Fibroblast of skin of right biceps (primary cell): Measurements from ENCODE around the gene RASA3.
"Not testable (repeated sequence)": the region's sequence is repeated elsewhere in the genome, so short reads cannot be mapped to it uniquely, and the experiment has no call there.

Experiments used
- DNase-seq: peaks from one replicate; pipeline ENCODE4 v3.0.0-alpha.2; 2013

The RASA3 gene

GRCh38 chr13:114027046-114027715 is 105.2 kb downstream of the RASA3 start:
- peak; percentile 26 for DNase-seq

DNA sequence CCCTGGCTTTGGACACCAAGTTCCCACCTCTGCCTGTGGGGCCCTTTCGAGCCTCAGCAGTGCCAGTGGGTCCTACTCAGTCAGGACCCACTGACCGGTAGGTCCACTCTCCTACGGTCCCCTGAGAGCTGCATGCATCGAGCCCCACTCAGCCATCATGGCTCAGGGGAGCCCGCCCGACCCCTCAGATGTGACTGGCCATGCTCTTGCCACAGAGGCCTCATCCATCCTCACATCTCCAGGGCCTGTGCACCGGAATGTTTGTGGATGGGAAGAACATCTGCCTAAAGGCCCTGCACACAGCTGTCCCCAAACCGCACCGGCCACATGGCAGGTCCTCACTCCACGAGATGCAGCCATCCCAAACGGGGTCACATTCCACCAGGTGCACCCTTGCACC is 105.9 kb downstream of the RASA3 start:
- DNase-seq: no peak

DNA sequence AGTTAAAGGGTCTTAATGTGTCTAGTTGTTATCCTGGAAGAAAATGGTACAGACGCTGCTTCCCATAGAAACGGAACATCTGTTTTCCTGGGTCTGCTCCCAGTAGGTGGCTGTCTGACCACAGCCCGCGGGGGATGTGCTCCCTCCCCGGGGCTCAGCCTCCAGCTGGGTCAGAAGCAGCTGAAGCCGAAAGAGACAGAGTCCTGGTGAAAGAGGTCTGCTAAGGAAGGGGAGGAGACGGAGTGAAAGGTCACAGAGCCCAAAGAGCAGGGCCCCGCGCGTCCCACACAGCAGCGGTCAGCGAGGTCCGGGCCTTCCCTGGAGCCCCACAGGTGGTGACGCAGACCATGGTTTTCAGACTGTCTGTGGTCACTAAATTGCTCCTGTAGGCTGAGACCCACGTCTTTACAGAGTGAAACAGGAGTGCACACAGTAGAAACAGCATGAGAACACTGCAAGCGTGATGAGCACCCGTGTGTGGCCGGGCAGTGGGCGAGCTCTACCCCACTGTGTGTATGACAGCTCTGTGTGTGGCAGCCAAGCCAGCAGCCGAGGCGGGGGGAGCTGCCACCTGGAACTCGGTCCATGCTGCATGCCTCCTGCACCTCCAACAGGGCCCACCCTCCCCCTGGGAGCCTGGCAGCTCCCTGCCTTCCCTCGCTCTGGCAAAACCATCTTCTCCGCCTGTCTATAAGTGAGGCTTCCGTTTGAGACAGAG is 106.5 kb downstream of the RASA3 start:
- peak; percentile 46 for DNase-seq

DNA sequence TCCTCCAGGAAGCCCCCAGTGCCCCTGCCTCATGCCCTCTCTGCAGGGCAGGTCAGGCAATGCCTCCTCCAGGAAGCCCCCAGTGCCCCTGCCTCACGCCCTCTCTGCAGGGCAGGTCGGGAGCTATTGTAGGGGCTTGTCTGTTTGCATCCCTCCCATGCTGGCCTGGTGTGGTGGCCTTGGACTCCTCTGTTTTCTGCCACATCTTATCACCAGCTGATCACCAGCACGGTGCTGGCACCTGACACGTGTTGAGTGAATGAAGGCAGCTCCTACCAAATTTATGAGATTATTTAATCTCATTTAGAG is 107.1 kb downstream of the RASA3 start:
- DNase-seq: no peak

GRCh38 chr13:114024603-114025404 is 107.6 kb downstream of the RASA3 start:
- DNase-seq: no peak

DNA sequence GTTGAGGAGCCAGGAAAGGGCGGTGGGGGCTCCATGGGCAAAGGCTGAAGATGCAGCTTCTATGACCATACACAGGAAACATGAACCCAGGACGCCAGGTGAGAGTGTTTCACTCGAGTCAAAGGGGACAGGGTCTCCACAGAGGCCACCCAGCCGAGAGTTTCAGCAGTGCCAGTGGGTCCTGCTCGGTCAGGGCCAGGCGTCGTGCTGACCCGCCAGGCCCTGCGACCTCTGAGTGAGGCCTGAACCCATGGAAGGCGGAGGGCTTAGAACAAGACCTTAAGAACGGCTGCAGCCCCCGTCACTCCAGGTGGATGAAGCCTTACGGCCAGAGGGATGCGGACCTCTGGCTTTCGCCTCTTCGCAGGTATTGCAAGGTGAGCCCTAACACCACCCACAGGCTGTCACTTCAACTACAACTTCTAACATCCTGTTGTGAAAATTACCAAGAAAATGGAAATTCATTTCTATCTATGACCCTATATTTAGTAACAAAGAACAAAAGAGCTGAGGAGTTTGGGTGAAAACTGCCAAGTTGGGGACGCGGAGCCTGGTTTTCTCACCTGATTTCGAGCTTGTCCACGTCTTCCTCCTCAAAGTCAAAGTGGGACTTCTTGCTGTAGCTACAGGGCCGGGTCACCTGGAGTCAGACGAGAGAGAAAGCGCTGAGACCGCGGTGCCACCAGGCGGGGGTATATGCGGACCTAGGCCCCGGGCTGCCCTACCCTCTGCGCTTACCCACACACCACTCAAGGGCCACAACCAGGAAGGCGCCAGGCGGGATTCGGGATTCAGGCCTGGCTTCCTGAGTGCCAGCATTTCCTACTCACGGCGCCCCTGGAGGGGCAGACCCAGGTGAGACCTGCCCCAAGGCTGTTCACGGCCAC is 108.5 kb downstream of the RASA3 start:
- no peak for DNase-seq

DNA sequence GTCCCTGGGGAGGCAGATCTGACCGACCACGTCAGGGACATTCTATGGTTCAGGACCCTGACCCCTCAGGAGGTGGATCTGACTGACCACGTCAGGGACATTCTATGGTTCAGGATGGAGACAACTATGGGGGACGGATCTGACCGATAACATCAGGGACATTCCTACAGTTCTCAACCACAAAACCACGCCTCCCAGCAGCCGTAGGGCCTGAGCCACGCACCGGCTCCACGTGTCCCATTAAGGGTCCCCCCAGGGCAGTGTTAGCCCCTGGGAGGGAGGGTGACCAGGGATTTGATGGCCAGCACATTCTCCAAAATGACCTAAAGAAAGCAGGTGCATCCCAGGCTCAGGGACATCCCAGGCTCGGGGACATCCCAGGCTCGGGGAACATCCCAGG is 109.5 kb downstream of the RASA3 start:
- no peak for DNase-seq

DNA sequence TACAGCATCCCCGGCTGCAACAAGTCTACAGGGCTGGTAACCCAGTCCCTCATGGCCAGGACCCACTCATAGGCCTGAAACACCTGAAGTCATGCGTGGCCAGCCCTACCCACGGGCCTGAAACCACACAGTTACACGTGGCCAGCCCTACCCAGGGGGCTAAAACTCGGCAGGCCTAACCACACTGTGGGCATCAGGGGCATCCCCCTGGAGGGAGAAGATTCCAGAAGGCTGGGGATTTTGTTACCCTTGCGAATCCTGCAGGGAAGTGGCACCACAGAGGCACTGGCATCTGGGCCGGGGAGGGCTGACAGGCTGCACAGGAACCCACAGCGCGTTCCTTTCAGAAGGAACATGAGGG is 110.1 kb downstream of the RASA3 start:
- DNase-seq: no peak

DNA sequence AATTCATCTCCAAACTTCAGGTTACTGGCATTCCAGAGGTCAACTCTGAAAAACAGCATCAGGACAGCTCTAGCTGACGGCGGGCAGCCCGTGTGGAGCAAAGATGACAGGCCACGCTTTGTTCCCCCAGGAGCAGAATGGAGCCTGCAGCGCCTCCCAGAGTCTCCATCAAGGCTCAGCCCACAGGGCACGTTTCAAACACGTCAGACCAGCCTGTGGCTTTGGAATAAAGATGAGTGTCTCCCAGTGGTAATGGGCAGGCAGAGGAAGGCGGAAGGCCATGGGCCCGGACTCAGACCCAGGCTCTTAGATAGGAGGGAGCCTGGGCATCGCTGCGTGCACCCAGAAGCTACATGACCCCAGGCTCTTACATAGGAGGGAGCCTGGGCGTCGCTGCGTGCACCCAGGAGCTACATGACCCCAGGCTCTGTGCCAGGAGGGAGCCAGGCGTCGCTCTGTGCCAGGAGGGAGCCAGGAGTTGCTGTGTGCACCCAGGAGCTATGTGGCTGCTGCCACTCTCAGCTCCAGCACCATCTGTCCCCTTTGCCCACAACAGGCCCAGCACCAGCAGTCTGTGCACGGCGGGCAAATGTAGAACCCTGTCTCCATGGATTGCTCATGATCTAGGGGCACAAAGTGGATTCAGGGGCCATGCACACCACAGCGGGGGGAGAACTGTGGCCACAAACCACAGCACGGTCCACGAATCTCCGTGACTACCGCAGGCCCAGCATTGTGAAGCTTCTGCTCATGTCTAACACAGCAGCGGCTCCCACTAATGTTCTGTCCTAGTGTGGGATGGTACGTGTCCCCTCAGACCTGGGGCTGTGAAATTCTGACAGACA is 110.7 kb downstream of the RASA3 start:
- DNase-seq: no peak

GRCh38 chr13:114020750-114021463 is 111.5 kb downstream of the RASA3 start:
- no peak for DNase-seq

- DNase-seq: not testable (repeated sequence)
These were observed 112.3 kb downstream of the RASA3 start for GRCh38 chr13:114020134-114020533.

DNA sequence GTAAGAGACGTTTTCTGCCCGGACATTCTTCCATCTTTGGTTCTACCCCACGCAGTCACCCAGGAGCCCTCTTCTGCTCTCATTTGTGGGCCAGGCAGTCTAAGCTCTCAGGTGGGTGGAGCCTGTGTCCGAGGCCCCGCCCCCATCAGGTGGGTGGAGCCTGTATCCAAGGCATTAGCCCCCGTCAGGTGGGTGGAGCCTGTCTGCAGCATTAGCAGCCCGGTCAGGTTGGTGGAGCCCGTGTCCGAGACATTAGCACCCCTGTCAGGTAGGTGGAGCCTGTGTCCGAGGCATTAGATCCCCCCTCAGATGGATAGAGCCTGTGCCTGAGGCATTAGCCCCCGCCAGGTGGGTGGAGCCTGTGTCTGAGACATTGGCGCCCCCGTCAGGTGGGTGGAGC is 113.1 kb downstream of the RASA3 start:
- DNase-seq: no peak

GRCh38 chr13:114018461-114019055 is 113.9 kb downstream of the RASA3 start:
- no peak for DNase-seq

DNA sequence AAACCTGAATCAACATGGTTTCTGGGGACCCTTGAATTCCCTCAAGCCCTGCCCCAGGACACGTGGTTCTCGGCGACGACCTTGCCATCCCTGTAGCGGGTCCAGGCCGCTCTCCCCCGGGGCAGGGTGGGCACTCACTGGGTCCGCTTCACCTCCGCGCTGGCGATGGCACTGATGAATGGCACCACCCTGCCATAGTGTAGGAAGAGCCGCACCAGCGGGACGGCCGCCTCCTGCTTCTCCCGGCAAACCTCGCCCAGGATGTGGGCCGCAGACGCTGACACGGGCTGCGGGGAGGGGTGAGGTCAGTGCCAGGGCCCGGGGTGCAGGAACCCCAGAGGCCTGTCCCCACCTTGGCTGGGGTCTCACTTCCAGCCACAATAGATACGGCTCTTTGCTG is 114.5 kb downstream of the RASA3 start:
- DNase-seq: no peak

GRCh38 chr13:114017028-114017630 is 115.3 kb downstream of the RASA3 start:
- DNase-seq: peak; percentile 38

GRCh38 chr13:114016321-114017027 is 115.9 kb downstream of the RASA3 start:
- no peak for DNase-seq

DNA sequence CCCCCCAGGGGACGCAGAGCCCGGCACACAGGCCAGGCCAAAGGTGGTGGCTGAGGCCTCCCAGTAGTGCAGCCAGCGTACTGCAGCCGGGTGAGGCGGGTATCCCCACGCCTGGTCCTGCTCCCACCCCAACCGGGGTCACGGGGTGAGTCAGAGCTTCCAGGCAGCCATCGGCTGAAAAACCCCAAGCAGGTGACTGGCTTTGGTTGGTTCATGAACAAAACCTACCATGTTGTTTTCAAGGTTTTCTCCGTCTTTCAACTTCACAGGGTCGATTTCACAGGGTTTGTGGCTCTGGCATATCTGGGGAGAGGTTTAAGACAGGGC is 116.5 kb downstream of the RASA3 start:
- no peak for DNase-seq

- DNase-seq: no peak
These were observed 117.1 kb downstream of the RASA3 start for GRCh38 chr13:114015111-114015968.
